Measurements from ENCODE around the gene WIPF3. TPM values are rescaled to one million over a fixed set of nuclear protein-coding genes. Genes with fewer than 3 reads are reported as not detected.

WIPF3 gene
- total RNA-seq, 1 donor from 2014 or later, result 0.46 TPM

- no peak for TF ChIP-seq CTCF (IDR thresholded peaks at IDR 0.05; ENCODE audit: insufficient read depth, low read length, poor library complexity, severe bottlenecking)
- Histone ChIP-seq H3K27me3 (ENCODE audit: control insufficient read depth, insufficient read depth, low read length) (peaks cover 32% of the 10 kb centered on the region), H3K36me3 (ENCODE audit: control insufficient read depth, insufficient read depth, low read length) (no peaks in the 10 kb centered on the region), H3K4me3 (ENCODE audit: low read depth, low read length) (no peak overlapping the region)
- DNase-seq (ENCODE audit: low read depth), result no peak
These were observed 1.3 kb upstream of the WIPF3 start for GRCh38 chr7:29805031-29805430.

- H3K36me3 ChIP-seq (ENCODE audit: control insufficient read depth, insufficient read depth, low read length), result no peaks in the 10 kb centered on the region
- TF ChIP-seq CTCF (IDR thresholded peaks at IDR 0.05; ENCODE audit: insufficient read depth, low read length, poor library complexity, severe bottlenecking), result no peak
- H3K4me3 ChIP-seq (ENCODE audit: low read depth, low read length), result no peak overlapping the region
- H3K27me3 ChIP-seq (ENCODE audit: control insufficient read depth, insufficient read depth, low read length), result peaks cover 32% of the 10 kb centered on the region
- no peak for DNase-seq (ENCODE audit: low read depth)
These were observed 461 bp upstream of the WIPF3 start for GRCh38 chr7:29805886-29806207.

- peaks cover 32% of the 10 kb centered on the region for H3K27me3 ChIP-seq (ENCODE audit: control insufficient read depth, insufficient read depth, low read length)
- DNase-seq (ENCODE audit: low read depth), result no peak
- H3K4me3 ChIP-seq (ENCODE audit: low read depth, low read length), result peak overlapping the region; percentile 41
- peak; percentile 26 for TF ChIP-seq CTCF (IDR thresholded peaks at IDR 0.05; ENCODE audit: insufficient read depth, low read length, poor library complexity, severe bottlenecking)
- no peaks in the 10 kb centered on the region for H3K36me3 ChIP-seq (ENCODE audit: control insufficient read depth, insufficient read depth, low read length)
These were observed 910 bp downstream of the WIPF3 start for GRCh38 chr7:29806995-29807841.

- no peak for TF ChIP-seq CTCF (IDR thresholded peaks at IDR 0.05; ENCODE audit: insufficient read depth, low read length, poor library complexity, severe bottlenecking)
- DNase-seq (ENCODE audit: low read depth), result no peak
- Histone ChIP-seq H3K4me3 (ENCODE audit: low read depth, low read length) (no peak overlapping the region), H3K36me3 (ENCODE audit: control insufficient read depth, insufficient read depth, low read length) (no peaks in the 10 kb centered on the region), H3K27me3 (ENCODE audit: control insufficient read depth, insufficient read depth, low read length) (peaks cover 32% of the 10 kb centered on the region)
These were observed 1.9 kb downstream of the WIPF3 start for GRCh38 chr7:29808075-29808801.

GRCh38 chr7:29809533-29810155 lies 3.3 kb downstream of the WIPF3 start:
- peaks cover 32% of the 10 kb centered on the region for H3K27me3 ChIP-seq (ENCODE audit: control insufficient read depth, insufficient read depth, low read length)
- no peaks in the 10 kb centered on the region for H3K36me3 ChIP-seq (ENCODE audit: control insufficient read depth, insufficient read depth, low read length)
- no peak overlapping the region for H3K4me3 ChIP-seq (ENCODE audit: low read depth, low read length)
- no peak for DNase-seq (ENCODE audit: low read depth)
- TF ChIP-seq CTCF (IDR thresholded peaks at IDR 0.05; ENCODE audit: insufficient read depth, low read length, poor library complexity, severe bottlenecking), result no peak
